NB4 (cell line): Measurements from ENCODE around the gene UNC5B.

Source experiments
- DNase-seq: peaks from one replicate; pipeline ENCODE4 v3.0.0; 2010; ENCODE audit warnings: low read depth
- H3K4me3 ChIP-seq: one replicate; pipeline ENCODE4 v1.5.1; 2011; ENCODE audit warnings: mild to moderate bottlenecking, low read depth, low read length, moderate library complexity
- CTCF ChIP-seq: IDR thresholded peaks from one replicate; pipeline ENCODE4 v1.5.1; 2012; ENCODE audit warnings: low read depth, low read length
- MAX ChIP-seq: IDR thresholded peaks from 2 replicates; pipeline ENCODE4 v1.6.1; 2011; ENCODE audit warnings: low read depth, low read length
- MYC ChIP-seq: IDR thresholded peaks from 2 replicates; pipeline ENCODE4 v1.6.1; 2011; ENCODE audit warnings: low read depth, low read length
- POLR2A ChIP-seq: IDR thresholded peaks from 2 replicates; pipeline ENCODE4 v1.6.1; 2011; ENCODE audit warnings: mild to moderate bottlenecking; ENCODE audit not compliant: insufficient read length; ENCODE audit errors: extremely low read depth

Gene UNC5B

DNA sequence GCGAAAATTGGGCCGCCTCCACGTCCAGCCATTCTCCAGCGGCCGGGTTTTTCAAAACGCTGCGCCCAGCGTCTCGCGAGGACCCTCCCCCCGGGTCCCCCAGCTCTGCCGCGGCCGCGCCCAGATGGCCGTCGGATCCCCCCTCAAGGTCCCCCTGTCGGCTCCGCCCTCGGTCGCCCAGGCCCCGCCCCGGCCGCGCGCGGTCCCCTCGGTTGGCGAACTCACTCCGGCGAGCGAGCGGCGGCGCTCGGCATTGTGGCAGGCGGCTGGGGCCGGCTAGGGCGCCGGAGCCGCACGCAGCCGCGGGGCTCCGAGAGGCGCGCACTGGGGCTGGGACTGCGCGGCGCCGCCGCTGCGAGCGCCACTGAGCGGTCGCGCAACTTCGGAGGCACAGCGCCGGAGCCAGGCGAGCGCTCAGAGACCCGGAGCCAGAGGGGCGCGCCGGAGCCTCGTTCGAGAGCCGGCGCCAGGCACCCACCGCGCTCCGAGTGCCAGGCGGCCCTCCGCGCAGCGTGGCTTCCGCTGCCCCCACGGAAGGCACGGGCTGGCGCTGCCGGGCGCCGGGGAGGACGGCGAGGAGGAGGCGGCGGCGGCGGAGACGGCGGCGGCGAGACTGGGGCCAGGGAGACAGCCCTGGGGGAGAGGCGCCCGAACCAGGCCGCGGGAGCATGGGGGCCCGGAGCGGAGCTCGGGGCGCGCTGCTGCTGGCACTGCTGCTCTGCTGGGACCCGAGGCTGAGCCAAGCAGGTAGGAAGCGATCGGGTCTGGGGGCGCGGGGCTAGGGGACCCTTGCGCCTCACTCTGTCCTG, at the start of gene UNC5B:
TSS of gene UNC5B (plus strand) at position 253 of the 809 bp plus-strand sequence. CDS start at position 669, 416 bp downstream.
- peak; percentile 84 for DNase-seq
- TF ChIP-seq MAX (no peak), CTCF (peak; percentile 1)
- H3K4me3 ChIP-seq, result no peak within 1 kb of the TSS

DNA sequence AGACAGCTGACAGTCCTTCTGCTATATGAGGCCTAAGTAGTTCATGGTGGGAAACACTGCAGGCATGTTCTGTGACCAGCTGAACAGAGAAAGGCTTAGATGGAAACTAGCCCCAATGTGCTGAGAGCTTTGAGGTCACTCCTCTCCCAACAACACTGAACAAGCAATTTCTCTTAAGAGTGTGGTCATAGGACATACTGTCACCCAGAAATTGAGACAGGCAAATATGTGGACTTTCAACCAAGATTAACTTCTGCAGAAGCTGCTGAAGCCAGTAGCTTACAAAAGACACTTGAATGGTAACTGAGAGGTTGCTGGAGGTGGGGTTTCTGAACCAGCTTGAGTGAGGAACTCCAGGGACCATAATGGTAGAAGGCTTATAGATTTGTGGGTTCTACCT, 38.9 kb upstream of the UNC5B start:
- no peak for DNase-seq
- H3K4me3 ChIP-seq, result no peak overlapping the region
- TF ChIP-seq MAX, result no peak
- no peak for TF ChIP-seq POLR2A
- no peak for TF ChIP-seq MYC
- no peak for TF ChIP-seq CTCF

DNA sequence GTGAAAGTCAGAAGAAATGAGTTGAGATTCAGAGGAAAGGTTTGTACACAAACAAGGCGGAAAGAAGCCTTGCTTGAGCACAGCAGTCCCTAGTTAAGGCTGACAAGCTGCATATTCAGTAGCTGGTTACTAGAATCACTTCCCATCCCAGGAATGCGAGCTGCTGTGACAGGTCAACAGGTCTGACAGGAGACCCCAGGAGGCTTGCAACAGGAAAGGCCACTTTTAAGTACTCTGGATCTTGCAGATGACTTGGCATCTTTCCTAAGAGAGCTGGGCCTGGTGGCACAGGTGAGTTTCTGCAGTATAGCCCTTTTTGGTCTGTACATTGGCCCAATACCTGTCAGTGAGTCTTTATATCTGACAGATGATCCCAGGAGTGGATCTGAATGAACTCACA, 35.7 kb upstream of the UNC5B start:
- H3K4me3 ChIP-seq, result no peak overlapping the region
- TF ChIP-seq MYC, result no peak
- no peak for TF ChIP-seq CTCF
- TF ChIP-seq MAX, result no peak
- TF ChIP-seq POLR2A, result no peak
- DNase-seq, result no peak

DNA sequence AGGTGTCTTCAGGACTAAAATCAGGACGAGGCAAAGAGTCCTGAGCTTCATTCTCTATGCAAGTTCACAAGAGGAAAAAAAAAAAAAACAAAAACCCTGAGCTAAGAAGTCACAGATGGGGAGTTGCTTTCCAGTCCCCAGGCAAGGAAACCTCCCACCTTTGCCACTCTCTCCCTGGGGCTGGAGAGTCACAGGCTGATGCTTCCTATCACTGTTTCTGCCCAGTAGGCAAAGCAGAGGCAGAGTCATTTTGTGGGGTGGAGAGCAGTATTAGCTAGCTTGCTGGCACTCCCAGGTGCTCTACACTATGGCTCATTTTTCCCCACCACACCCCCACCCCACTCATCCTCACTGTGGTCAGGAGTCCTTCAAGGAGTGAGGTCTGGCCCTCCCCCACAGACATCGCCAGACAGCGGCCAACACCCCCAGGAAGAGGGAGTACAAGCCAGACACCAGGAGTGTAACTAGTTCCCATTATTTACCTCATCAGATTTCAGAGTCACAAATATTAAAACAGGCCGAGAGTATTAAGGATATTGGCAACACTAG, 34.6 kb upstream of the UNC5B start:
- no peak overlapping the region for H3K4me3 ChIP-seq
- TF ChIP-seq CTCF (no peak), MYC (no peak), MAX (no peak), POLR2A (no peak)
- DNase-seq, result no peak

DNA sequence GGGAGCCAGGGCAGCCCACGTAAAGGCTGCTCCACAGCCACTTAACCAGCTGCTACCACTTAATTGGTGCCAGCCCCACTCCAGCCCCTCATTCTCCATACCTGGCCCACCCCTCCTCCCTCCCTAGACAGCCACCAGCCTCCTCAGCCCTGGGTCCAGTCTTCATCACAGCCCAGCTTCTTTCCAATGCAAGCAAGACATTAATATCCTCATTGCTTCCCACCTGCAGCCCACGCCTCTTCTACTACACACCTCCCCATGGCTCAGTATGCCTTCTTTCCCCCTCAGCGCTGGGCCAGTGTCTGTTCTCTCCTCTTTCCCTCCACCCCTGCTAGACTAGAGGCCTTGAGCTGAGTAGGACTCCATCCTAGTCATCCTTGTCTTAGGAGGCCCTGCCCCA, 33.5 kb upstream of the UNC5B start:
- no peak overlapping the region for H3K4me3 ChIP-seq
- TF ChIP-seq MAX (no peak), POLR2A (no peak), CTCF (no peak), MYC (no peak)
- no peak for DNase-seq

DNA sequence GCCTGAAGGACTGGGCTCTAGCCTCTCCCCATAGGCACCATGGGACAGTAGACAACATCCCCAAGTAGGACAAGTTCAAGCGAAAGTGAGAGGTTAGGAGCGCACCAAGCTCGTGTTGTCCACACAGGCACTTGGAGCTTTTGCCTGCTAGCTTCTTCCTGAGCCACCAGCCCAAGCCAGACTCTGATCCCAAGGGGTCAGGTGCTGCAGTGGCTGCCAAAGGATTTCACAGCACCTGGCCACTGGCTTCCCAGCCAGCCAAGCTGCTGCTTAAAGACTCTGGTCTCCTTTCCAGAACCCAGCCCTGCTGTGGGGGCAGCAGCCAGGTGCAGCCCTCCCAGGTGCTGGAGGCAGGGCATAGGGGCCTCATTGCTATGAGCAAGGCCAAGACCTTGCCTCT, 33.0 kb upstream of the UNC5B start:
- no peak for DNase-seq
- no peak overlapping the region for H3K4me3 ChIP-seq
- no peak for TF ChIP-seq CTCF
- TF ChIP-seq POLR2A, result no peak
- no peak for TF ChIP-seq MYC
- no peak for TF ChIP-seq MAX
